Retinal pigment epithelial cell (primary cell): ENCODE results near the gene MLC1.

ENCODE experiments used
- DNase-seq: peaks from one replicate; pipeline ENCODE4 v3.0.0-alpha.2; 2010; ENCODE audit warnings: low read depth
- H3K4me3 ChIP-seq: 2 replicates; pipeline ENCODE4 v1.5.1; 2011; ENCODE audit warnings: mild to moderate bottlenecking, low read length, control low read depth, moderate library complexity
- CTCF ChIP-seq: conservative IDR thresholded peaks from 2 replicates; pipeline ENCODE4 v1.5.1; 2011; ENCODE audit warnings: low read depth, low read length, control low read depth, inconsistent platforms

The MLC1 gene

GRCh38 chr22:50035131-50035881 lies 49.9 kb downstream of the MLC1 start:
- DNase-seq: no peak
- no peak overlapping the region for H3K4me3 ChIP-seq
- no peak for TF ChIP-seq CTCF

DNA sequence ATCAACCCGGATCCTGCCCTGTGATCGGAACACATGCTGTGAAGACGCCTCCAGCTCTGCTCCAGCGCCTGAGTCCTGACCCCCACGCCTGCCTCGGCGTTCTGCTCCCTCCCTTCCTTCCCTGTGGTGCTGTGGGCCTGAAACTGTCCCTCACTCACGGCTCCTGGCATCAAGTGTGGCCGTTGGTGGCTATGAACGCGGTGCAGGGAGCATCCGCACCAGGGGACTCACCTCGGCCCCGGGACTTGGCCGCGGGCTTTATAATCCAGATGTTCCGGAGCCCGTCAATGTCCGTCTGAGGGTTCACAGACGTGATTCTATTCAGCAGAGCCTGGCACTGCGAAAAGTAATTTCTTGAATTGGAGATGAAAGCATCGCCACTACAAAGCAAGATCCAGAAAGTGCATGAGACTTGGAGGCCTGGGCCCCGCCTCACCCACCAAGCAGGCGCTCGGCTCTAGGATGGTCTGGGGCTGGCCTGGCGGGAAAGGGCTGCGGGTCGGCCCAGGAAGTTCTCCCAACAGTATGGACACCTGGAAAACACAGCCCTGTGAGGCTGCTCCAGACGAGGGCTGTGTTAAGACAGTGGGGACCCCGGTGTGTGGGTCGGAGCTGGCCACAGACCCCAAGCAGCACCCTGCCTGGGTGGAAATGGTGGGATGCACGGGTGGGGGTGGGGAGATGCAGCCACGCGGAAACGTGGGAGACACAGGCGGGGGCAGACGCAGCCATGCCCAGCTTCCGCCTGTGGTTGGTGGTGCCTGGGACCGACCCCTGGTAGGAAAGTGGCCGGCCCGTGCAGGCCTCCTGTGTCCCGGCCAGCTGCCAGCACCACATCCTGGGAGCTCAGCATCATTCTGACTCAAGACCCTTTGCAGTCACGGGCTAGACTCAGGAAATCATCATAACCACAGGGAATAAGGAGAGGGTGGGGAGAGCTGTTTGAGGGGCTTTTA lies 50.8 kb downstream of the MLC1 start:
- DNase-seq: no peak
- TF ChIP-seq CTCF: no peak
- H3K4me3 ChIP-seq: no peak overlapping the region

- H3K4me3 ChIP-seq: no peak overlapping the region
- no peak for TF ChIP-seq CTCF
- DNase-seq: no peak
Measured at GRCh38 chr22:50032941-50033601, 52.2 kb downstream of the MLC1 start.

DNA sequence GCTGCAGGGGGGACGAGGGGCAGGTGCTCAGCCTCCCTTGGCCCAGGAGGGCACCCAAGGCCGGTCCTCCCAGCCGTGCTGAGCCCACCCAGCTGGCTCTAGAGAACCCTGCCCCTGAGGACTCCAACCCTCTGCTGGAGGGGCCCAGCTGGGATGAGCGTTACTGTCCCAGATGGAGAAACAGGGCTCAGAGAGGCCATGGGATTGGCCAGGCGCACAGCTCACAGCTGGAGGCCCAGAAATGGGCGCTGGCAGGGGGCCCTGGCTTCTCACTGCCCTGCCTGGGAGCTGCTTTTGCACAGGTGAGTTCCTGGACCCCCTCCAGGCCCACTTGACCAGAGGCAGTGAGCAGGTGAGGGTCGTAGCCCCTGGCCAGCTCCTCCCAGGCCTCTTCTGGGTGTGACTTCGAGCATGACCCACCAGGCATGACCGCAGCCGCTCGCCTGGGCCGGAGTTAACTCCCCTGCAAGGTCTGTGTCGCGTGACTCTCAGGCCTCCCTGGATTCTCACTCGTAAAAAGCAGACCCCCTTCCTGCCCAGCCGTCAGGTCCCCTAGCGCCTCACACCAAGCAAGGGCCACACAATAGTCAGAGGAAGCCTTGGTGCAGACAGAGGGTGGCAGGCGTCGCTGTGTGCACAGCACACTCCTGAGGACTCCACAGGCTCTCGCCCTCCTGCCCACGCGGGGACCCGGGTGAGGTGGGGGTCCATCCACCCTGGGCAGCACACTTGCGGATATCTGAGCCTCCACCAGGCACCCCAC lies 52.9 kb downstream of the MLC1 start:
- no peak for DNase-seq
- no peak overlapping the region for H3K4me3 ChIP-seq
- TF ChIP-seq CTCF: no peak

DNA sequence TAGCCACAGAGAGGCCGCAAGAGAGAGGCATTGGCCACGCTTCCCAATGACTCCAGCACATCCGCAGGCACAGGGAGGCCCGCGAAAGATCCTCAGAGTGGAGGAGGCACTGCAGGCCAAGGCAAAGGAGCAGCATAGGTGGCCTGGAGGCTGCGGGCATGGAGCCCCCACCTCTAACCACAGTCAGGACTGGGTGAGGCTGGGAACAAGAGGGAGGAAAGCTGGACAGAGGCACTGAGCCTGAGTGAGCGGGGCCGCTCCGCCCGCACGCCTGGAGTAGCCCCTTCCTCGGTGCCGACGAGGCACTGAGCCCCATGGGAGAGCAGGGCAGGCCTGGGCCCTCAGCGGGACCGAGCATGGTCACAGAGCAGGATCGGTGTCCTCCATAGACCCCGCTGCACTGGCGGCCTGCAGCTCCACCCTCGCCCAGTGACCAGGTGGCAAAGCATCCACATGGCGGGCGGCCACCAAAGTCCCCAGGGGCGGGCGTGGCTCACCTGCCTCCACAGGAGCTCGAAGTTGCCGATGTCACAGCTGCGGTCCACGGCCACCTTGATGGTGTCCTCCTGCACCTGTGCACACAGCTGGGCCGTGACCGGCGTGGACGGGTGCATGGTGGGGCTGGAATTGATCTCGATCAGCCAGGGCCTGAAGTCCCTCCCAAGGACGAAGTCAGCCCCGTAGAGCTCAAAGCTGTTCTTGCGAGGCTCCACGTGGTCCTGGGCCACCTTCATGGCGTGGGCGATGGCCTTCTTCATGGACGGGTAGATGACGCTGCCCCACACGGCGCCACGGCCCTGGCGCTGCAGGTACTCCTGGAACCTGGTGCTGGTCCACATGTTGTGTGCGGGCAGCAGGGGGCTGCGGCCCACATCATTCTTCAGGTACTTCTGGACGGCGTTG lies 53.8 kb downstream of the MLC1 start:
- H3K4me3 ChIP-seq: no peak overlapping the region
- DNase-seq: no peak
- no peak for TF ChIP-seq CTCF
